Measurements from ENCODE around the gene MRPL12. TPM values are rescaled to one million over a fixed set of nuclear protein-coding genes. Genes with fewer than 3 reads are reported as not detected.

MRPL12 gene
- total and polyA plus RNA-seq, 9 of the 15 experiments (the other 6 are each of a cell fraction or from before 2014, with no cell fraction given), result 0.94 to 338 (median 100) TPM

GRCh38 chr17:81680150-81680549 is 23.0 kb upstream of the MRPL12 start:
- 86% methylated on average over 11 of the region's 11 CpGs for WGBS (ENCODE audit: insufficient coverage, low coverage, missing lambda C conversion rate)
- Histone ChIP-seq H3K9ac (ENCODE audit: insufficient read depth in 1 of 2, low read depth in 2 of 2, low read length in 2 of 2) (peak overlapping the region in 1 of 2 experiments; percentile 82; a peak in 2 of 4 replicates), H4K20me1 (replicated peaks; ENCODE audit: control insufficient read depth, insufficient read depth, low read length) (peaks cover 2% of the 10 kb centered on the region; the same call in 1 of the 2 replicates), H3K4me2 (ENCODE audit: insufficient read depth, low read length) (no peak overlapping the region), H3K4me1 (replicated peaks in 1 of 2; ENCODE audit: control insufficient read depth in 2 of 2, insufficient read depth in 2 of 2, low read length in 2 of 2) (peaks cover 8 to 44% of the 10 kb centered on the region in 2 experiments), H3K27me3 (ENCODE audit: control insufficient read depth in 2 of 2, insufficient read depth in 2 of 2, low read length in 2 of 2) (no peaks in the 10 kb centered on the region), H3K9me3 (replicated peaks; ENCODE audit: control insufficient read depth, insufficient read depth, low read depth, low read length) (no peaks in the 10 kb centered on the region), H3K27ac (ENCODE audit: extremely low read depth, low read depth, low read length) (no peak overlapping the region), H3K9me1 (ENCODE audit: control insufficient read depth, insufficient read depth, low read length) (no peaks in the 10 kb centered on the region), H2AFZ (ENCODE audit: low read depth, low read length) (no peak overlapping the region), H3K4me3 (no peak overlapping the region), H3K36me3 (ENCODE audit: control insufficient read depth, insufficient read depth, low read length) (peaks cover 16% of the 10 kb centered on the region; the same call in 1 of the 3 replicates), H3K79me2 (ENCODE audit: control insufficient read depth, insufficient read depth, low read length) (peaks cover 34% of the 10 kb centered on the region)
- in situ Hi-C loops (cut with MboI) (no loop called here), intact Hi-C loops (cut with micrococcal nuclease) (no loop called here)
- POLR2A ChIA-PET, result interaction anchor here (0.6 to 2.6 kb wide), 3 partner anchors 10 to 51 kb away, joined by 3 to 9 read pairs (median 3); partner anchors contain the start of gene CCDC137
- CTCF ChIA-PET (ENCODE audit: low intra/inter-chr PET ratio), result no interaction called here
- BruUV-seq (replicated peaks), result no TSS peak
- FAIRE-seq (no peak), ATAC-seq (no peak), DNase-seq (ENCODE audit: extremely low read depth in 1 of 4, low spot score in 3 of 4) (no peak)
- TF ChIP-seq MEIS2 (IDR thresholded peaks at IDR 0.05; ENCODE audit: partially characterized antibody), result peak; percentile 28
- TF ChIP-seq PKNOX1 (IDR thresholded peaks at IDR 0.05), result peak; percentile 38; the same call in 1 of the 2 replicates
- no peak for TF ChIP-seq E2F4 (CRISPR knock-in tag; IDR thresholded peaks at IDR 0.05; ENCODE audit: low read depth)
- TF ChIP-seq HLTF (IDR thresholded peaks at IDR 0.05), result no peak
- no peak for TF ChIP-seq FOSL1 (tag; conservative IDR thresholded peaks at IDR 0.05)
- no peak for TF ChIP-seq ZNF449 (CRISPR knock-in tag; IDR thresholded peaks at IDR 0.05)
- TF ChIP-seq ZEB2 (IDR thresholded peaks at IDR 0.05), result no peak
- no peak for TF ChIP-seq CREB1 (IDR thresholded peaks at IDR 0.05)
- TF ChIP-seq CREB1 (CRISPR knock-in tag; IDR thresholded peaks at IDR 0.05), result no peak
- no peak for TF ChIP-seq NBN (IDR thresholded peaks at IDR 0.05; ENCODE audit: low read depth)
- no peak for TF ChIP-seq ZNF165 (CRISPR knock-in tag; IDR thresholded peaks at IDR 0.05; ENCODE audit: borderline replicate concordance)
- TF ChIP-seq HDAC2 (IDR thresholded peaks at IDR 0.05), result no peak
- TF ChIP-seq THRB (CRISPR knock-in tag; conservative IDR thresholded peaks at IDR 0.05), result no peak
- no peak for TF ChIP-seq PTTG1 (tag; IDR thresholded peaks at IDR 0.05; ENCODE audit: low read depth)
- no peak for TF ChIP-seq RBM34 (IDR thresholded peaks at IDR 0.05; ENCODE audit: borderline replicate concordance, insufficient read depth, low read length)
- no peak for TF ChIP-seq TOE1 (IDR thresholded peaks at IDR 0.05; ENCODE audit: borderline replicate concordance)
- TF ChIP-seq TOE1 (CRISPR knock-in tag; IDR thresholded peaks at IDR 0.05; ENCODE audit: borderline replicate concordance, low read depth), result no peak
- no peak for TF ChIP-seq ZBED1 (IDR thresholded peaks at IDR 0.05)
- TF ChIP-seq KDM4B (IDR thresholded peaks at IDR 0.05; ENCODE audit: borderline replicate concordance in 2 of 2, low read depth in 1 of 2), result no peak
- no peak for TF ChIP-seq ZNF23 (CRISPR knock-in tag; IDR thresholded peaks at IDR 0.05)
- 0 out of 2 replicates have a peak, but pooled peaks have one; percentile 20 for TF ChIP-seq RBFOX2 (IDR thresholded peaks at IDR 0.05; ENCODE audit: low read depth, low read length)
